ENCODE data around the gene CCDC28B. TPM values are rescaled to one million over a fixed set of nuclear protein-coding genes. Genes with fewer than 3 reads are reported as not detected.

The CCDC28B gene
- total RNA-seq, 4 donors from 2014 or later: 5.0 to 7.8 (median 6.5) TPM

Other genes with a start within 250 kb of the CCDC28B start
- gene KHDRBS1, start 186.7 kb upstream of the CCDC28B start, total RNA-seq: 10 to 100 TPM; 71.8 to 90.5 (median 79.7) TPM
- gene TMEM39B, start 127.7 kb upstream of the CCDC28B start, total RNA-seq: 1 to 10 TPM; 2.9 to 6.1 (median 4.8) TPM
- gene KPNA6, start 92.5 kb upstream of the CCDC28B start, total RNA-seq: 10 to 100 TPM; 47.8 to 71.3 (median 55.4) TPM
- 10 to 100 TPM; 43.6 to 88.4 (median 70.4) TPM for gene TXLNA, start 20.9 kb upstream of the CCDC28B start, total RNA-seq
- 1 to 10 TPM in 3 of 4 donors, under 1 TPM in 1; 0.66 to 2.1 (median 1.1) TPM for gene IQCC, start 5.1 kb downstream of the CCDC28B start, total RNA-seq
- gene DCDC2B, start 8.5 kb downstream of the CCDC28B start, total RNA-seq: not detected
- gene TMEM234, start 21.8 kb downstream of the CCDC28B start, total RNA-seq: 1 to 10 TPM; 6.6 to 10.0 (median 8.2) TPM
- gene EIF3I, start 21.8 kb downstream of the CCDC28B start, total RNA-seq: 100 to 1,000 TPM; 141 to 214 (median 167) TPM
- gene FAM167B, start 46.6 kb downstream of the CCDC28B start, total RNA-seq: 1 to 10 TPM in 3 of 4 donors, under 1 TPM in 1; 0.83 to 6.7 (median 4.7) TPM
- 1 to 10 TPM in 2 of 4 donors, under 1 TPM in 2; 0.42 to 2.8 (median 1.1) TPM for gene LCK, start 50.7 kb downstream of the CCDC28B start, total RNA-seq
- gene HDAC1, start 91.5 kb downstream of the CCDC28B start, total RNA-seq: 10 to 100 TPM; 42.8 to 70.4 (median 51.4) TPM
- gene MARCKSL1, start 135.6 kb downstream of the CCDC28B start, total RNA-seq: 10 to 100 TPM in 2 of 4 donors, 1 to 10 TPM in 2; 4.2 to 10.9 (median 9.2) TPM
- 1 to 10 TPM; 1.3 to 8.7 (median 4.9) TPM for gene FAM229A, start 161.9 kb downstream of the CCDC28B start, total RNA-seq
- 1 to 10 TPM in 1 of 4 donors, under 1 TPM in 1, not detected in 2; 0.86 to 3.7 TPM for gene TSSK3, start 161.9 kb downstream of the CCDC28B start, total RNA-seq
- gene BSDC1, start 193.8 kb downstream of the CCDC28B start, total RNA-seq: 10 to 100 TPM; 57.3 to 67.9 (median 63.4) TPM